RPMI8226 (cell line): ENCODE data around the gene MAPK10.

Experiments used
- DNase-seq: peaks from one replicate; pipeline ENCODE4 v3.0.0-alpha.2; 2015

The MAPK10 gene

GRCh38 chr4:86272669-86273068, 87.2 kb downstream of the MAPK10 start:
- DNase-seq: no peak

- no peak for DNase-seq
Measured at GRCh38 chr4:86271057-86271456, 88.8 kb downstream of the MAPK10 start.

DNA sequence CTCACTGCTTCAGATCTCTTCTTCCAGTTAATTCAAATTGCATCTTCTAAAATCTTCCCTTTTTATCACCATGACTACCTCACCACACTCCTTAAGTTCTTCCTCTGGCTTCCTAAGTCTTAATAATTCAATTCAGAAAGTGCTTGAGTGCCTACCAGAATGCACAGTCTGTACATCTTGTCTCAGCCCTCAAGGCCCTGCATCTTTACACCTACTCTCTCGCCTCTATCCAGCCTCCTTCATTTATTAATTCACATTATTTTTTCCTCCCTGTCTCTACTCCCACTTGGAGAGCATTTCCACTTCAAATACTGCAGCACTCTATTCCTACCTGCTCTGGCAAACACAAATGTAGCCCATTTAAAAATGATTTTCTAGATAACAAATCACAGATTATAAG, 90.5 kb downstream of the MAPK10 start:
- no peak for DNase-seq

DNA sequence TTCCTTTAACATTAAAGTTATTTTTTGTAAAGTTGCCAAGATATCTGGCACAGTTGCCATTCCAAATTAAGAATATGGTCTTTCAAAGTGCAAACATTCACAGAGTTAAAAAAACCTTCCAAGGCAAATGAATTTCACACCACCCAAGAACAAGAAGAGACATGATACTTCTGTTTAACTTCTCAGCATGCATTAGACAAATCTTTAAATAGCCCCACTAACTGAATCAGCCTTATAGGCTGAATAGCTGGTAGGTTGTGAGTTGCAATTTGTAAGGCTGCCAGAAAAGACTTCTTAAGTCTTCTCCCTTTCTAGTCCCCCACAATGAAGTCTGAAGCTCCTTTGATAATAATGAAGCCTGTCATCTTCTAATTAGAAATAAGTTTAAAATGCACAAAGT, 95.6 kb downstream of the MAPK10 start:
- no peak for DNase-seq

- DNase-seq: no peak
Measured at GRCh38 chr4:86261636-86262035, 98.2 kb downstream of the MAPK10 start.

DNA sequence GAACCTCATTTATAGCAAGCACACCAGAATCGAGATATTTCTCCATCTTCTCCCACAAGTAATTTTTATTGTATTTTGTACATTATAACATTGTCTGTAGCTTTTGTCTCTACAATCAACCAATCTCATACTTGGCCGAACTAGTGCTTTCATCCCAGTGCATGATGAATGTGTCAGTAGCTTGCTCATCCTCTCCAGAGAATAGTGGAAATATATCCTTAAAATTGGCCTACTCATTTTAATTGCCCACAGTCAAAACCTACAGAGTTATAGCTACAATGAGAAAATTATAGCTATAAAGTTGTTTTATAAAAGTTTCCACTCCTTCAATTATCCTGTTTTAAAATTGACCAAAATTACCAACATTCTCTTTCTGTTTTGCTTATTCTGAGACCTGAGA, 103.8 kb downstream of the MAPK10 start:
- no peak for DNase-seq

GRCh38 chr4:86250619-86251018, 109.2 kb downstream of the MAPK10 start:
- DNase-seq: no peak

DNA sequence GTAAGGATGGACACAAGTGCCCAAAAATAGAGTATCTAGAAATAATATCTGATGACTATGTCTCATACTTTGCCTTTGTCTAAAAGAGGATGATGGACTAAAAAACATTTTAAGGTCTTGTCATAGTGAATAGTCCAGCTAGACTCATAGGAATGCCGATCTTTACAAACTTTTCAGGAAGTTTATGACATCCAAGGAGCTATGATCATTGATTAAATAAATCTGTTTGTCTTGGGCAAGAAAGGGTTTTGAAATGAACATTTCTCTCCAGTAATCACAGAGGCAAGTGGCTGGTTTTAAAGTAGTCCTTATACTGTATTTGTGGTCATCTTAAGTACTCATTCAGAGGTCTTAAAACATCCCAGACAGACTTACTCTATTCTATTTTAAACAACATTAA, 109.8 kb downstream of the MAPK10 start:
- DNase-seq: no peak

- no peak for DNase-seq
Measured at GRCh38 chr4:86249074-86249473, 110.8 kb downstream of the MAPK10 start.

GRCh38 chr4:86247906-86248305, 111.9 kb downstream of the MAPK10 start:
- no peak for DNase-seq

GRCh38 chr4:86247320-86247719, 112.5 kb downstream of the MAPK10 start:
- DNase-seq: no peak

DNA sequence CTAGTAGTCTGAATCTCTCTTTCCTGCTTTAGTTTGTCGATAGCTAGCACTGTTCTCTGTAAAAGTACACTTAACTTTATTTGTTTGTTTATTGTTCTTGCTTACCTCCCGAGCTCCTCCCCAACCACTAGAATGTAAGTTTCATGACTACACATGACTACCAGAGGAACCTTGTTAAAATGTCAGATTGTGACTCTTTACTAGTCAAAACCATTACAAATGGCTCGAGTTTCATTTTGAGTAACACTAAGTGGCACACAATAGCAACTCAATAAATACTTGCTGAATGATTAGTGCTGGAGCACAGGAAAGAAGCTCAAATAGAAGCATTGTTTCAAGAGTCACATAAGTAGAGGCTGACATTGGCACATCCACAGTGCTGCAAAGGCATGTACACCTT, 116.1 kb downstream of the MAPK10 start:
- no peak for DNase-seq

GRCh38 chr4:86242677-86243076, 117.2 kb downstream of the MAPK10 start:
- DNase-seq: no peak

DNA sequence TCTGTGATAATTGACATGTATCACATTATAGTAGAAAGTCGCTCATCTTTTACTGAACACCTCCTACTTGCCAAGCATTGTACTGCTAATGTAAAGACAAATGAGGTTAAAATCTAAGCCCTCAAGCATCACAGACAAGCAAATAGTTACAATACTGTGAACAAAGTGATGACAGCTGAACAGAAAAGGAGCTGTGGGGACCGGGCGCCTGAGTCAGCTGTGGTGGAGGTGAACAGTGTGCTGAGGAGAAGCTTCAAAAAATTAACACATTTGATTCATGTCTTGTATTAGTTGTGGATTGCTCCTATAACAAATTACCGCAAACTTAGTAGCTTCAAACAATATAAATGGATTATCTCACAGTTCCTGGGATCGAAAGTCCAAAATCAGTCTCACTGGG, 124.3 kb downstream of the MAPK10 start:
- DNase-seq: no peak

DNA sequence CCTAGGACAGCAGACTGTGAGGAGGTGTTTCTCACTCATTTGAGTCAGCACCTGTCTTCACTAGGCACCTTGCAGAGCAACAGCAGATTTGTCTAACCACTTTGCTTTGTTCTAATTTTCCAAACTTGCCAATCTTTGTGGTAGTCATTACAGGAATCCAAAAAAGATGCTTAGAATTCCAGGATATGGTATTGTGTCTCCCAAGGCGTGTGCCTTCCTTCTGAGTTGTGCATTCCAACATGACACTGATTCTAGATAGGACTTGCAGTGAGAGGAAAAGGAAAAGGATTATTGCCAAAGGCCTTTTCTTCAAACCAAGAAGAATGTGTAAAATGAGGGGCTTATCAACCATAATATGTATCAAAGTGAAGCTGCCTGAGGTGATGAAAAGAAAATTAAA, 126.2 kb downstream of the MAPK10 start:
- DNase-seq: no peak

DNA sequence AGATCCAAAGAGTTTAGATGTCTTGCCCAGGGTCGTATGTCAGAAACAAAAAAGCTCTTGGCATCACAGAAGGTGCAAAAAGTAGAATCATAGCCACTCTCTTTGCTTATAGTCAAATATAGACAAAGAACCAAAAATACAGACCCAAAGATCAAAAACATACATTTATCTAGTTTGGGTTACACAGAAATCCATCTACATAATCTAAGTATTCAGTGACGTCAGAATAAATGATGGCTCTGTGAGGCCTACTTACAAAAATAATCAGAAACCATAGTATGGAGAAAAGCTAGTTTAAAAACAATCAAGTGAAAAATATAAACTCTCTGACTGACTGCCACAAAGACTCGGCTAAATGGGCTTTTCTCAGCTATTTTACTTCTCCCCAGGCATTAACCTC, 126.8 kb downstream of the MAPK10 start:
- DNase-seq: no peak

DNA sequence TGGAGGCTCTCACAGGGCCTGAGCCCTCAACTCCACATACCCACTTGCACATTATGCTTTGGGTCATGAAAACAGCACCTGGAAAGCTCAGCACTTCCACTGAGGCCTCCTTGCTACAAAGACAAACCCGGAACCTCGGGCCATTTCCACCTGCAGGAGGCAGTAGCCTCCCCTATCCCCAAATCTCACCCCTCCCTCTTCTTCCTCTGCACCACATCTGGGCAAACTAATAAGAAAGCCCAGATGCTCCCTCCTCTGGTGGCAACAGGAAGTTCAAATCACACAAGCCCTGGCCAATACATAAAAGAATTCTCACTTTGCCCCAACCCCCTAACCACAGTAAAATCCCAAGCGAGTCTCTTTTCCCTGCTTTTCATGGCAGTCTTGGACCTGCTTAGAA, 136.4 kb downstream of the MAPK10 start:
- peak; percentile 38 for DNase-seq

DNA sequence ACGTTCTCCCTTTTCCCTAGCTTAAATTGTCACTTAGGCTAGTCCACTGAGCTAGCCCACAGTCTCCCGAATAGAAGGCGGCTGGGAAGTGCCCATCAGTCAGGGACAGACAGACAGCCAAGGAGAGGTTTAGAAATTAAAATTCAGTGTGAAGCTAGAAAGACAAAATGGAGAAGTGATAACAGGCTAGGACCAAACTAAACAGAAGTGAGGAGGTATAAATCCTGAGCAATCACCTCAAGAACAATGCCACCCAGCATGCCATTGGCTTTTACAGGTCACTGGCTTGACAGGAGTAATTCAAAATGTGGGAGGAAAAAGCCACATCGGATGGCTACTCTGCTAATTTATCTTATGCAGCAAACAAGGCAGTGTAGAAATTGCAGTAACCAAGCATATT, 138.9 kb downstream of the MAPK10 start:
- DNase-seq: no peak

DNA sequence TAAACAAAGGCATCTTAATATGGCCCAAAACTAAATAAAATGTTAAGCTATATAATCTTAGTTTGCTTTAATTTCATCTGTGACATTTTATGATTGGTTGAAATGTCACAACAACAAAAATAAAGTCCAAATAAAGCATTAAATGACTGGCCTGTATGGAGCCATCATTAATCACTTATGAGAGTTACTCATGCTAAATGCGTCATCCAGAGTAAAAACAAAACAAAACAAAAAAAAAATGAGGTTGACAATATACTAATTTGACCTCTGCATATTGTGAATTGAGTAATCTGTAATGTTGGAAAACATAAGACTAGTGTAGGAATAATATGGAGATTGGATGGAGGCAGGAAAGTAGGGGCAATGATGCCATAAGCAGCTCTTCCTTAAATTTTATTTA, 139.7 kb downstream of the MAPK10 start:
- DNase-seq: no peak

DNA sequence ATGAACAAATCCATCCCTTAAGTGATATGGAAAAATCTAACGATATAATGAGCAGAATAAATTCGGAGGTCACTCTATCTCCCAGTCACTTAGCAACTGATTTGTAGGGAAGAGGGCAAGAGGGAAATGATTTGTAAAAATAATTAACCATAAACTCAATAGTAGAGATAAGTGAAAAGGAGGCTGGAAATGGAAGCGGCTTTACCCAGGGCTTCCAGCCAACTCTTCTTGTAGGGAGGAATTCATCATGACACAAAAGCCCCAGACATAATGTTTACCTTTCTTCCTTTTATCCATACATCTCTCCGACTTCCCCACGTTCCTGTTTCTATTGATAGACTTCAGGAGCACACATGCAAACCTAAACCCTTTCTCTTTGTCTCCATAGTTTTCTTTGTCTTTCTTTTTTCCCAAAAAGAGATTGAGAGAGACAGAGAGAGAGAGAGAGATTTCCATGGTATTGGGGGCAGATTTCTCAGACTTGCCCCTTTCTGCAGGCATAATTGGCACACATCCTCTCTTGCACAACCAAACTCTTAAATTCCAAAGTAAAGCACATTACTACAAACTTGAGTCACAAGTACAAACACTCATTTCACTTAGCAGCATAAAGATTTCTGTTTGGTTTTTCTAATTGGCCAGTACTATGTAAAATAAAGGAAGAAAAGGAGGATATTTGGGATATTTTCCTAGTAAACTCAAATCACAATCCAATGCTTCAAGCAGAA, 140.9 kb downstream of the MAPK10 start:
- no peak for DNase-seq

- DNase-seq: no peak
Measured at GRCh38 chr4:86203176-86203575, 156.7 kb downstream of the MAPK10 start.

- DNase-seq: no peak
Measured at GRCh38 chr4:86185659-86186058, 174.2 kb downstream of the MAPK10 start.

- DNase-seq: no peak
Measured at GRCh38 chr4:86184901-86185285, 175.0 kb downstream of the MAPK10 start.

- DNase-seq: no peak
Measured at GRCh38 chr4:86184216-86184900, 175.5 kb downstream of the MAPK10 start.

GRCh38 chr4:86181585-86181984, 178.3 kb downstream of the MAPK10 start:
- no peak for DNase-seq
